PFSK-1 (cell line): ENCODE measurements around the gene ZDHHC14.

Source experiments
- FOXP2 ChIP-seq: optimal IDR thresholded peaks from 2 replicates; pipeline ENCODE3; 2011; ENCODE audit warnings: borderline replicate concordance, control low read depth, inconsistent platforms; ENCODE audit not compliant: insufficient read depth; ENCODE audit errors: extremely low read length, extremely low read depth
- POLR2AphosphoS5 ChIP-seq: IDR thresholded peaks from 2 replicates; pipeline ENCODE4 v1.6.1; 2012; ENCODE audit warnings: low read depth, mild to moderate bottlenecking, control low read depth, low read length, moderate library complexity
- SIN3A ChIP-seq: IDR thresholded peaks from 2 replicates; pipeline ENCODE4 v1.6.1; 2012; ENCODE audit warnings: mild to moderate bottlenecking, low read length, moderate library complexity, borderline replicate concordance; ENCODE audit not compliant: insufficient read depth
- TAF1 ChIP-seq: IDR thresholded peaks from 2 replicates; pipeline ENCODE4 v1.6.1; 2012; ENCODE audit warnings: low read length, control low read depth, borderline replicate concordance; ENCODE audit not compliant: insufficient read depth
- TF ChIP-seq, protein P1 (sequence below), 2 experiments: IDR thresholded peaks; 2 replicates each; pipeline versions ENCODE4 v1.6.1 to v1.8.0; 2011 to 2012; ENCODE audit warnings: low read depth in 2 of 2, low read length in 2 of 2, control low read depth in 1 of 2, inconsistent platforms in 1 of 2, mild to moderate bottlenecking in 1 of 2, moderate library complexity in 1 of 2; ENCODE audit not compliant: insufficient read depth in 1 of 2

Gene ZDHHC14

GRCh38 chr6:157710604-157711003 lies 329.6 kb downstream of the ZDHHC14 start:
- no peak for TF ChIP-seq POLR2AphosphoS5
- TF ChIP-seq SIN3A = no peak
- no peak for TF ChIP-seq FOXP2
- TF ChIP-seq, protein P1, sequence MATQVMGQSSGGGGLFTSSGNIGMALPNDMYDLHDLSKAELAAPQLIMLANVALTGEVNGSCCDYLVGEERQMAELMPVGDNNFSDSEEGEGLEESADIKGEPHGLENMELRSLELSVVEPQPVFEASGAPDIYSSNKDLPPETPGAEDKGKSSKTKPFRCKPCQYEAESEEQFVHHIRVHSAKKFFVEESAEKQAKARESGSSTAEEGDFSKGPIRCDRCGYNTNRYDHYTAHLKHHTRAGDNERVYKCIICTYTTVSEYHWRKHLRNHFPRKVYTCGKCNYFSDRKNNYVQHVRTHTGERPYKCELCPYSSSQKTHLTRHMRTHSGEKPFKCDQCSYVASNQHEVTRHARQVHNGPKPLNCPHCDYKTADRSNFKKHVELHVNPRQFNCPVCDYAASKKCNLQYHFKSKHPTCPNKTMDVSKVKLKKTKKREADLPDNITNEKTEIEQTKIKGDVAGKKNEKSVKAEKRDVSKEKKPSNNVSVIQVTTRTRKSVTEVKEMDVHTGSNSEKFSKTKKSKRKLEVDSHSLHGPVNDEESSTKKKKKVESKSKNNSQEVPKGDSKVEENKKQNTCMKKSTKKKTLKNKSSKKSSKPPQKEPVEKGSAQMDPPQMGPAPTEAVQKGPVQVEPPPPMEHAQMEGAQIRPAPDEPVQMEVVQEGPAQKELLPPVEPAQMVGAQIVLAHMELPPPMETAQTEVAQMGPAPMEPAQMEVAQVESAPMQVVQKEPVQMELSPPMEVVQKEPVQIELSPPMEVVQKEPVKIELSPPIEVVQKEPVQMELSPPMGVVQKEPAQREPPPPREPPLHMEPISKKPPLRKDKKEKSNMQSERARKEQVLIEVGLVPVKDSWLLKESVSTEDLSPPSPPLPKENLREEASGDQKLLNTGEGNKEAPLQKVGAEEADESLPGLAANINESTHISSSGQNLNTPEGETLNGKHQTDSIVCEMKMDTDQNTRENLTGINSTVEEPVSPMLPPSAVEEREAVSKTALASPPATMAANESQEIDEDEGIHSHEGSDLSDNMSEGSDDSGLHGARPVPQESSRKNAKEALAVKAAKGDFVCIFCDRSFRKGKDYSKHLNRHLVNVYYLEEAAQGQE (IDR thresholded peaks at IDR 0.05; ENCODE audit: insufficient read depth in 1 of 2, low read depth in 2 of 2, low read length in 2 of 2) = no peak
- TF ChIP-seq TAF1 = no peak

- no peak for TF ChIP-seq TAF1
- no peak for TF ChIP-seq POLR2AphosphoS5
- TF ChIP-seq FOXP2 = no peak
- no peak for TF ChIP-seq SIN3A
- TF ChIP-seq, protein P1 (IDR thresholded peaks at IDR 0.05; ENCODE audit: insufficient read depth in 1 of 2, low read depth in 2 of 2, low read length in 2 of 2) = no peak
These were observed 330.1 kb downstream of the ZDHHC14 start for GRCh38 chr6:157711060-157711459.

DNA sequence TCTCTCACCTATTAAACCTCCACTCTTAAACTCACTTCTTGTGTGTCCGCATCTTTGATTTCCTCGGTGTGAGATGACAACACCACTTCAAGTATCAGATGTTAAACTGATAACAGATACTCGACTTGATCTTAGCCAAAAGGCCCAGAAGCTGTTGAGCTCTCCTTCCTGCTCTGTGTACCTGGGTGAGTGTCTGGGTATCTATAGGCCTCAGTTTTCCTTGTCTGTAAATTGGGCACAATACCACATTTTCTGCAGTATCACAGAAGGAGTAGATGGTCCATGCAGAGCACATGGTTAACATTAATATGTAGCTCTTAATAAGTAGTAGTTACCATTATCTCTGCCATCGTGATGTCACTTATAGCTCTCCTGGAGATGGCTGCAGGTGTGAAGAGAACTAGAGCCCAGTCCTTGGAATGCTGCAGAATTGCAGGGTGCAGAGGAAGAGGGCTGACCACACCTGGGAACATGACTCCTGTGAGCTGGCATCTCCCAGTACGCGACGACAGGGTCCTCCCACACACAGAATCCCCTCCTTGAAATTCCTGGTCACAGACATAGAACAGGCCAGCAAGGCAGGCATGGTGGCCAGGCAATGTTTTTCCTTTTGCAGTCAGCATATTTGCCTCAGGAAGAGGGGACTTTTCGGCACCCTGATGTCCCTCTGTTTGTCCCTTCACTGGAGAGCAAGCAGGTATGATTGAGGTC lies 331.8 kb downstream of the ZDHHC14 start:
- TF ChIP-seq FOXP2 (no peak), SIN3A (no peak), TAF1 (no peak), POLR2AphosphoS5 (no peak)
- TF ChIP-seq, protein P1 (IDR thresholded peaks at IDR 0.05; ENCODE audit: insufficient read depth in 1 of 2, low read depth in 2 of 2, low read length in 2 of 2) = no peak

- no peak for TF ChIP-seq TAF1
- TF ChIP-seq SIN3A = no peak
- TF ChIP-seq FOXP2 = no peak
- TF ChIP-seq, protein P1 (IDR thresholded peaks at IDR 0.05; ENCODE audit: insufficient read depth in 1 of 2, low read depth in 2 of 2, low read length in 2 of 2) = no peak
These were observed 332.6 kb downstream of the ZDHHC14 start for GRCh38 chr6:157713451-157714152.
